ENCODE measurements around the gene IRF4.
"Not testable (repeated sequence)": the region's sequence is repeated elsewhere in the genome, so short reads cannot be mapped to it uniquely, and the experiment has no call there.

Gene IRF4

DNA sequence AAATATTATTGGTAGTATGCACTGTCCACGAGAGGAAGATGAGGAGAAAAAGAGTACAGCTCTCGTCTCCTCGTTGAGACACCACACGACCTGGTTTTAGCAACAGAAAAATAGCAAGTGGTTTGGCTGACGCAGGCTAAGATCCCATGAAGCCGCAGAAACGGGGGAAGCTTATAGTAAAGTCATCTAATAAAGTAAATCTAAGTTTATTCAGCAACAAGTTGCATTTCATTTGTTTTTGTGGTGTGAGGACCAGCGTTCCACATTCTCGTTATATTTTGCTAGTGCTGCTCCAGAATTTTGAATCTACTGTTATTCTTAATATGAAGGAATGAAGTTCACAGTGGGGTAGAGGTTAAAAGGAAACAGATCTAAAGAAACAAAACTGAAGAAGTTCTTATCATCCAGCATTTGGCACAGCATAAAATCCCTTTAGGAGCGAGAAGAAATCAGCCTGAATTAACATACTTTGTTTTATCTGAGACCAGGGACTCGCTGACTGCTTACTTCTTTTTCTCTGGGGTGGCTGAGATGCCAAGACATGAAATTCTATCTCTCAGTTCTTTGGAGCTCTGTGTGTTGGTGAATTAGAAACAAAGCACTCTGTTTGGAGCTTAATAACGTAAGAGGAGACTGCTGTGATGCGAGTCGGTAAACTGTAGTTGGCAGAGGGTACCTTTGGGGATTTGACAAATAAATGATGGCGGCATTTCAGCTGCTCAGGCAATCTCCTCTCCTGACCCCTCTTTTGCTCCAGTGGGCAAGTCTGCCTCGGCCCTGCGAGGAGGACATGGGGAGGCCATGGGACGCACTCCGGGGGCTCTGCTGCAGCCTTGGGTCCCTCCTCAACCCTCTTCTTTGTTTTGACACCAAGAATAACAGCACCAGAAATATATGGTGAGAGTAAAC lies 24.9 kb upstream of the IRF4 start:
- DNase-seq, result no peak

DNA sequence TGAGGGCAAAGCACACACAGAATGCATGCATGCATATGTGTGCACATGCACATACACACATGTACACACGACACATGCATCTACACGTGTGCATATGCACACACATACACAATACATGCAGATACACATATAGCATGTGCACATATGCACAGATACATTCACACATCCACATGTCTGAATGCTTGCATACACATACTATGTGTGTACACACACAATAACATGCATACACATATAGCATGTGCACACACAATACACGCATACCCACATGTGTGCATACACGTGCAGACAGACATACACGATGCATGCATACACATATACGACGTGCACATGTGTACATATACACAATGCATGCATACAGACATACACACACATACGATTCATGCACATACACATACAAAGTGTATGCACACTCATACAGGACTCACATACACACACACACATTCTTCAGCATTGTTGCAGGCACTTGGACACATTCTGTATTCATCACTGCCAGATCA lies 24.2 kb upstream of the IRF4 start:
- DNase-seq, result no peak

DNA sequence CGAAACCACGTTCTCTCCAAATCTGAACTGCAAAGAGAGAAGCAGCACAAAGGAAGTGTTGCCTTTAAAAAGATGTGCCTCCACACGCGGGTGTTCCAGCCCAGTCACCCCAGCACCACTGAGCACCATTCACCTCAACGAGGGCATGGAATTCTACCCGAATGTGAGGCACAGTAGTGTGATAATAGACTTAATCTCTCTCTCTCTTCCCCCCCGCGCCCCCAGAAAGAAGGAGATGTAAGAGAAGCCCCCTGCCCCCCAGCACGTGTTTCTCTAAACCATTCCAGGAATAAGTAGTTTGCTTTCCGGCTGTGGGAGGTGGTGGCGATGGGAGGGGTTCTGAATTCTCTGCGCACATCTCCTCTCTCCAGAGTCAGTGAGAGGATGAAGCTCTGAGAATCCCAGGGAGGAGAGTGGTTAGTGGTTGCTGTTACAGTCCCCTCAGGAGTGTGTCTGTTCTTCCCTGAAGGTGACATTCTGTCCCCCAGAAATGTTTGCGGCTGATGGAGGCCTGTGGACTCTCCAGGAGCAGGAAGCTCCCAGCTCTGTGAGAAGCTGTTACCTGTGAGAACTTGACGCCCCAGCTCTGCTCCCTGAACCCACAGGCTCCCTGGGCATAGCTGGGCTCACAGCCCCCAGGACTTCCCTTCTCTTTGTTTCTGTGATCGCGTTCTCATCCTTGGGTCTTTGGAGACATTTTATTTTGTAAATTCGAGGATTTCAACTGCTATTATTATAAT lies 23.5 kb upstream of the IRF4 start:
- no peak for DNase-seq

DNA sequence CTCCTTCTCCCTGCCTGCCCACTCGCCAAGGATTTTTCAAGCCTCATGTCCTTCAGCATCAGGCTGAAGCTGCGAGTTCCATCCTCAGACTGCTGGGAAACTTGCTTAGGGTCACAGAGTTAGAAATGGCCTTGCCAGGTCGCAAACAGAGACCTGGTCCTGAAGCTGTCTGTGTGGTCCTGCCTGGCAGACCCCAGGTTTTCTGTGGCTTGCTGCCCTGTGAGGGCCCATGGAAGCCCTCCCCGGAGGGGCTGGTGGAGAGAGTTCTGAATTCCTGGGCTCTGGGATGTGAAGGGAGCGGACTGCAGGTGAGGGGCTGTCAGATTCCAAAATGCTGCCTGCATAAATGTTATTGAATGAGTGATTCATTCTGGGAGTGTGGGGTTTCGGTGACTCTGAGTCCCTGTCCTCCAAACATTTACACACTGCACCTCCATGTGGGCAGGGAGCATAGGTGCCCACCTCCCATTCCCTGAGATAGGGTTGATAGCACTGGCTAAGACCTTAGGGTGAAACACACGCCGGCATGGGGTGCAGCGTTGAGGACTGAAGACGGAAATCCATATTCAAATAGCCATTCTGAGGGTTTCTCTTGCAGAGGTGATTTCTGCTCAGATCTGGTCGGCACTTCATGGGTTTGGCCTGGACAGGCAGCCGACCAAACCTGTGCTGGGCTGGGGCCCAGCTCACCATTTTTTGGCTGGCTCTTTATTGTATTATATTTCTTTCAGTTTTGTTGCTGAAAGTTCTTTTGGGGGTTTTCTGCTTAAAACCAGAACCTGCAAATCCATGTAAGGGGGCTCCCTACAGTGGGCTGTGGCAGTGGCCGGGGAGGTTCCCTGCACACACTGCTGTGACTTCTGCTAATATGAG lies 21.8 kb upstream of the IRF4 start:
- DNase-seq, result no peak

DNA sequence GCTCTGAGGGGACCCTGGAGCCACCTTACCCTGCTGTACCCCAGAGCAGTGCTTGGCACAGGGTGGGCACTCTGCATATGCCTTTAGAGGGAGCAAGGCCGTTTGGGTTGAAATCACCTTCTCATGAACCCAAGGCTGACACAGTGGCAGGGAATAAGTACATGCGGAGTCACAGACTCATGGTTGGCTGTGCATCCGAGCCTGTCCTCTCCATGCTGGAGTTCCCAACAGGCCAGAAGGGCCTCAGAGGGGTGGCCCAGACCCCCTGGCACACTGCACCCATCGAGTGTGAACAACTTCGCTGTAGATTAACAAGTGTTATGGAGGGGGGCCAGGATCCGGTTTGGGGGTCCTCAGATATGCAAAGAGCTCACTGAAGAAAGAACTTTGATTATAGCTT lies 21.0 kb upstream of the IRF4 start:
- no peak for DNase-seq

DNA sequence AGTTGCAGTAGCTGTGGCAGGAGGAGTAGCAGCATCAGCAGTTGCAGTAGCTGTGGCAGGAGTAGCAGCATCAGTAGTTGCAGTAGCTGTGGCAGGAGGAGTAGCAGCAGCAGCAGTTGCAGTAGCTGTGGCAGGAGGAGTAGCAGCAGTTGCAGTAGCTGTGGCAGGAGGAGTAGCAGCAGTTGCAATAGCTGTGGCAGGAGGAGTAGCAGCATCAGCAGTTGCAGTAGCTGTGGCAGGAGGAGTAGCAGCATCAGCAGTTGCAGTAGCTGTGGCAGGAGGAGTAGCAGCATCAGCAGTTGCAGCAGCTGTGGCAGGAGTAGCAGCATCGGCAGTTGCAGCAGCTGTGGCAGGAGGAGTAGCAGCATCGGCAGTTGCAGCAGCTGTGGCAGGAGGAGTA lies 19.7 kb upstream of the IRF4 start:
- DNase-seq, result not testable (repeated sequence)

DNA sequence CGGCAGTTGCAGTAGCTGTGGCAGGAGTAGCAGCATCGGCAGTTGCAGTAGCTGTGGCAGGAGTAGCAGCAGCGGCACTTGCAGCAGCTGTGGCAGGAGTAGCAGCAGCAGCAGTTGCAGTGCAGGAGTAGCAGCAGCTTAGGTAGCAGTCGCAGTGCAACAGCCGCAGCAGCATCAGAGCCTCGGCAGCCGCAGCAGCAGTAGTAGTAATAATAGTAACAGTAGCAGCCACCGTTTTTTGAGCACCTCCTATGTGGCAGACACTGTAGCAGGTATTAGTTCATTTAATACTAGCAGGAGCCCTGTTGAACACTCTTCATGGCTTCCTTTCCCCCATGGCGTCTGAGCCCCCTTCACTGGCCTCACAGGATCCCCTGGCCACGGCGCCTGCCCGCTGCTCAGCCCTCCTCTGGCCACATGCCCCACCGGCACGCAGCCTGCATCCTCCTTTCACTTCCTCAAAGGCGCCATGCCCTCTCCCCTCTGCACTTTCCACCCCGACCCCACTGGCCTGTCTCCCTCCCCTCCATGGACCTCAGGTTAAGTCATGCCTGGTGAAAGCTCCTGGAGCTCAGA lies 19.1 kb upstream of the IRF4 start:
- peak; percentile 87 for DNase-seq

DNA sequence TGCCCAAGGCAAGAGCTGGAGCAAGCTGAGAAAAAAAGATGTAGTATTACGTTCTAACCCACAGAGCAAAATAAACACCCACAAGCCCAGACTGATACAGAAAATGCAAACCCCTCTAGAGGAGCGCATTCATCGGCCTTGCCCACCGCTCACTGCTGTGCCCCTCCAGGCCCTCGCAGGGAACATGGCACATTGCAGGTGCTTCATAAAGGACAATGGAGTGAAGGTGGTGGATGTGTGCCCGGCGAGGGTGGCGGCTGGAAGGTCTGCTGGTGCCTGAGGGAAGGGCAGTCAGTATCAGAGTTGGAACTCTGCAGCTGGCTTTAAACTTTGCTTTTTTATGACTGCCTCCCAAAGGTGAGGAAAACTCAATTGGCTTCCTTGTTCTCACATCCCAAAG lies 18.5 kb upstream of the IRF4 start:
- DNase-seq, result no peak

DNA sequence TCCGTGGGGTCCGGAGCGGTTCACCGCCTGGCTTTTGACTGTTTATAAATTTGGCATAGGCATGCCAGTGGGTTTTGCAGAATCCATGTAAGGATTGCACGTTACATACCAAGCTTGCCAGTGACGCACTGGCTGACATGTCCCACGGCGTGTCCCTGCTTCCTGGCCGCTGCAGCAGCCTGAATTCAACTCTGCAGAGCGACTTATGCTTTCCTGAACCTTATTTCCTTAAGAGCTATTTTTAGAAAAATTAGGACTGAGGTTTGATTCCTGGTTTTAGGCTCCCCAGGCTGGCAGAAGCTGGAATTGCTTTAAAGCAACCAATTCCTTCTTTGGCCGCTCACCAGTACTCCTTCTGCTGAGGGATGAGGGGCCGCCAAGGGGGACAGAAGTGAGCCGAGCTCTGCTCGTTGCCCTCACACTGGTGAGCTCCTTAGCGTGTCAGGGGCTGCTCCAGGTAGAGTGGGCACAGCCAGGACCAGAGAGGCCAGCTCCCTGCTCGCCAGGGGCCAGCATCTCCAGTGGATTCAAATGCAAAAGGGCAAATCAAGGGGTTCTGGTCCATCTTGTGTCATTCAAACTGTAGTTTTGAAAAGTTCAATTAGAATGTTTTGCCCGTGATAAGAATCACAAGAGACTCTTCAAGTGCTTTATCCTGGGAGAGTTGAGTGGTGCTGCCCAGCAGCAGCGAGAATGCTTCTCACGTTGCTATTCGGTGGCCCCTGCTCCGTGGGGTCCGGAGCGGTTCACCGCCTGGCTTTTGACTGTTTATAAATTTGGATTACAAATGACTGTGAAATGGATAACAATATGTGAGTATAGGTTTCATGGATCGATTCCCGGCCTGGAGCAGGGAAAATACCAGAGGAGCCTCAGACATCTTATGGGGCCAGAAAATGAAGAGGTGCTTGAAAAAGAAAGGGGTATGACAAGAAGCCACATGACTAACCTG lies 17.5 kb upstream of the IRF4 start:
- no peak for DNase-seq

DNA sequence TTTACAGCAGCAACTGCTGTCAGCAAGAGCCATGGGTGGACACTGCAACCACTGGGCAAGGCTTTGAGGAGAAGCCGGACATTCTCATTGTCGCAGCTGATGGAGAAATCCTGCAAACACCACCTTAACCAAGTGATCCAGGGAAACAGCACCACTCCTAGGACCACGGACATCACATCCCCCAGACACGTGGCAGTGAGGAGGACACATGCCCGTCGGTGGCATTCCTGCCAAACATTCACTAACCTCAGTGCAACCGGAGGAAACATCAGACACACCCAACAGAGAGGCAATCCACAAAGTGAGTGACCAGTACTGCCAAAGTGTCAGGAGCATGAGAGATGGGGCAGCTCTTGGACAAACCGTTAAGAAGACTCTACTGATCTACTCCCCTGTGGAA lies 16.6 kb upstream of the IRF4 start:
- no peak for DNase-seq

DNA sequence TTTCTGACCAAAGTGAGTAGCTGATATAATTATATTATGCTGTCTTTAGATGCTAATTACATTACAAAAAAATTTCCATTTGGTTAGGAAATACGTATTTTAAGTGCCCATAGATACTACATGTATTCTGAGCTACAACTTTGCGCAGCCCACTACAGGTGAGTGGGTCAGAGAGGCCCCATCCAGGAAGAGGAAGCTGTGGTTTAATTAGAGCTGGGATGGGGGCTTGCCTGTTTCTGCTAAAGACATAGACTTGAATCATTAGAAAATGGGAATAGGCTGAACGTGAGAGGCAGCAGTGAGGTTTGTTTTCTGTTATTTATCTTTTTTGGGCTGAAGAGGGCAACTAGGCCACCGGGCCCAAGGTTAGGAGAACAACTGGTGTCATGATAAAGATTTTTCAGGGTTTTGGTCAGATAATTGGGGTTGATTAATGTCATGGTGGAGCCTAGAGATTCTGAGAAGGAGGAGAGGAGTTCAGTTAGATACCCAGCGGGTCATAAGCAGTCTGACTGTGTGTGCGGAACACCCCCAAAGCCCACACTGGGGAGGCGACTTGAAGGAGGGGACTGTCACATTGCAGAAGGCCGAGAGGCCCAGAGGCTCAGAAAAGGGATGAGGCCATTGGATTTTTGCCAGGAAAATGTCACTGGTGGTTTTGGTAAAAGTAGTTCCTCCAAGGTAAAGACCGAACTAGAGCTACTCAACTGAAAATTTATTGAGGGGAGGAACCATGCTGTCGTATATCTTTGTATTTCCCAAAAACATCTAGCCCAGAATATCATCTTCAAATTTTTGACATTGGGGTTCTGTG lies 14.5 kb upstream of the IRF4 start:
- DNase-seq, result no peak

DNA sequence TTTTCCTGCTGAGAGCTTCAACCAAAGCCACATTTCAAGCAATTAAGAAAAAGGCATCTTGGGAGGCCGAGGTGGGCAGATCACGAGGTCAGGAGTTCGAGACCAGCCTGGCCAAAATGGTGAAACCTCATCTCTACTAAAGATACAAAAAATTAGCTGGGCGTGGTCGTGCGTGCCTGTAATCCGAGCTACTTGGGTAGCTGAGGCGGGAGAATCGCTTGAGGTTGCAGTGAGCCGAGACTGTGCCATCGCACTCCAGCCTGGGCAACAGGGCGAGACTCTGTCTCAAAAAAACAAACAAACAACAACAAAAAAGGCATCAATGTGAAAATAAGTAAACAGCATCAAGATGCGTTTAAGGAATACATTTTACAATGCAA lies 13.9 kb upstream of the IRF4 start:
- not testable (repeated sequence) for DNase-seq

DNA sequence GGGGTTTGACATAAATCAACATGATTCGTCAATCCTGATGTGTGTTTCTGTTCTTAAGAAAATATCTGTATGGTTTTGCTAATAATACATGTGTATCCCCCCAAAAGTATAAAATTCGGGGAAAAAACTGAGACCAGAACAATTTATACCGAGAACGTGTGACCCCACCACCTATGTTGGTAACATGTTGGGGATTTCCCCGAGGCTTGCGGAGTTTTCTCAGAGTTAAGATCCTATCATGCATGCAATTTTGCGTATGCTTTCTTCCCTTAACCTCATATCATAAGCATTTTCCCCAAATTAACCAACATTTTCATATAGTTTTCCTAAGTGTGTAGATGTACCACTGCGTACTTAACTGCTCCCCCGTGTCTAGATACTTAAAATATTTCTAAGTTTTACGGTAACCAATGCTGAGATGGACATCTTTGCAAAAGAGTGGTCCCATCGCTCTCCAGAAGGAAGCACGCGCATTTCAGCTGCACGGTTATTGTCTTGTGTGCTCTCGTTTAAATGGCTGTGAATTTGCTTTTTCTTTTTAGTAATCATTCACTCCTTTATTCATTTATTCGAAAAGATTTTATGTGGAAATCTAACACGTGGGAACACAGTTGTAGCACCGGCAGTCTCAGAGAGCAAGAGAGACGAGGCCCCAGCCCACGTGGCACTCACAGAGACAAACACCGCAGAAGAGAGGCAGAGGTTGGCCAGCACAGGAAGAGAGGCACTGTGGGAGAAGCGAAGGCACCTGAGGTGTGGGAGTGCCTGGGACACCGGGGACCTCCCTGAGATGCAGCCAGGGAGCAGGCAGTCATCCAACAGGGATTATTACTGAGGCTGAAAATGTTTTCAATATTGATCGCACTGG lies 13.2 kb upstream of the IRF4 start:
- no peak for DNase-seq

DNA sequence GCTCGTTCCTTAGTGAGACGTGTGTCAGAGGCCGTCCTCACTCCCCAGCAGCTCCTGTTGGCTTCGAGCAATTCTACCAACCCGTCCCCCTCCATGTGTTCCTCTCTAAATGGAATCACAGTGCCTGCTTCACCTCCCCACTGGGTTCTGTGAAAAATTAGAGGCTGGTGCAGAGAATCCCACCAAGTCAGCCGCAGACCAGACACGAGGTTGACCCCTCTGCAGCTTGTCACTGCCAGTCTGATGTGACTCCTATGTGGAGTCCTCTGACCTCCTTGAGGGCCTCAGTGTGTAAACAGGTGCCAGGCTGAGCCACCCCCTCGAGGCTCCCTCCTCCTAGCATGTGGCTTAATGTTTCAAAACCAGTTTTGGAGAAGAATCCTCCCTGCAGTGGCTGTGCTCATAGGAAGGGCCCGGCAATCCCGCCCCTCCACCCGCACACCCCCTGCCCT lies 12.6 kb upstream of the IRF4 start:
- no peak for DNase-seq

DNA sequence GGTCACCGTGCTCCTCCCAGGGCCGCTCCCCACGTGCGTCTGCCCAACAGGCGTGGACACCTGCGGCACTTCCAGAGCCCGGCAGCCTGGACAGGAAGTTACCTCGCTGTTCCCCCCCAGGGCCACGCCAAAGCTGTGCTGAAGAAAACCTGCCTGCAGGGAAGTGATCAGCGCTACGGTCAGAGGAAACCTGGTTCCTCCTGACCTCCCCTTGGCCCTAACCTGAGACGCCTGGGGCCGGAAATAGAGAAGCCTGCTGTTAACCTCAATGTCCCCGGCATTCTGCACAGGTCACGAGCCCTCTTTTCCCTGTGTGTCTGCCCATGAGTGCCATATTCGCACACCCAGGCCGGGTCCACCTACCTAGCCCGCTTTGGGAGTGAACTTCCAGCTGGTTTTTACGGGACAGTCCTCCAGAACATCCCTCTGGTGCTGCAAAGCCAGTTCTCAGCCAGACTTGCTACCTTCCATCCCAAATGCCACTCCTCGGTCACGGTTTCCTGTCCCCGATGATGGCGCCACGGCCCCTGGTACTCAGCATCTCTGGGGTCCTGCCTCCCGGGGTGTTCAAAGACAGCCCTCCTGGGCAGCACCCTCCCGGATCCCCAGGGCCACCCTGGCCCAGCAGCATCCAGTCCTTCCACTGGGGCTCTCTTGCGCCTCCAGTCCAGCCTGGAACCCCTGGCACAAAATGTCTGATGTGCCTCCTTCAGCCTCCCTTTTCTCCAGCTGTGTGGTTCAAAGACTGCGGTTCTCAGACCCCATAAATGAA lies 12.0 kb upstream of the IRF4 start:
- peak; percentile 83 for DNase-seq

DNA sequence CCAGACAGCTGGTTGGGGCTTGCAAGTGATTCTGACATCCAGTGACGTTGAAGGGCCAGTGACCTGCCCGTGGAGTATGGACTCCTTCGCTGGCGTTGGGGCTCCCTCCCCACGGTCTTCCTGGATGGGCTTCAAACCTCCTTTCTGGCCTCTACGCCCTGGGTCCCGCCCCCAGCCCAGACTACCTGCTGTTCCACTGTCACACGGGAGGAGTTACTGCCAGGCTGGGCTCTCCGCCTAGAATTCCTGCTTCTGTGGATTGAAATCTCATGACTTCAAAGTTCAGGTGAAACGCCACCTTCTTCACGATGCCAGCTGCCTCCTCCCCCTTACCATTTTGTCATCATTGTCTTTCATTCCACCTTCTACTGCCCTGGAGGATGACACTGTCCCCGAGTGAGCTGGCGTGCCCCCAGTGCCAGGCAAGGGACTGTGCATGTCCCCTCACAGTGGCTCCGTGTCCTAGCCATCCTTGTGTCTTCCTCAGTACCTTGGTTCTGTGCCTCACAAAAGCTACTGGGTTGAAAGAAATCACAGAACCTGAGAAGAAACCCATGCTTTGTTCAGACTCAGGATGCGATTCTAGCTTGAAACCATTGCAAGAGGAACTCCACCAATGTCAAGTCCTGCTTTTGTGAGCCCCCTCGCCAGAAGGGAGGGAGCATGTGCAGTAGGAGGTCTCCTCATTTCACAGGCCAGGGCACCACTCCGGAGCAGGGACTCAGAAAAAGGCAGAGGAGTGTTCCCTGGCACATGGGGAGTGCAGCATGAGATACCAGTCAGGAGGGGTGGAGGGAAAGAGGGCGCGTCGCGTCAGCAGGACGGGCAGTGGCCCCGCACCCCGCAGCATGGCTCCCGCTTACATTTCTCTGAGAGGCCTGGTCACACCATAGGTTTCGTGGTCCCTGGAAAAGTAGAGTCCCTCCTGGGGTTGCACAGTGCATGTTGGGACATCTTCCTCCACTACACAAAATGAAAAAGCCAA lies 11.0 kb upstream of the IRF4 start:
- DNase-seq, result no peak

DNA sequence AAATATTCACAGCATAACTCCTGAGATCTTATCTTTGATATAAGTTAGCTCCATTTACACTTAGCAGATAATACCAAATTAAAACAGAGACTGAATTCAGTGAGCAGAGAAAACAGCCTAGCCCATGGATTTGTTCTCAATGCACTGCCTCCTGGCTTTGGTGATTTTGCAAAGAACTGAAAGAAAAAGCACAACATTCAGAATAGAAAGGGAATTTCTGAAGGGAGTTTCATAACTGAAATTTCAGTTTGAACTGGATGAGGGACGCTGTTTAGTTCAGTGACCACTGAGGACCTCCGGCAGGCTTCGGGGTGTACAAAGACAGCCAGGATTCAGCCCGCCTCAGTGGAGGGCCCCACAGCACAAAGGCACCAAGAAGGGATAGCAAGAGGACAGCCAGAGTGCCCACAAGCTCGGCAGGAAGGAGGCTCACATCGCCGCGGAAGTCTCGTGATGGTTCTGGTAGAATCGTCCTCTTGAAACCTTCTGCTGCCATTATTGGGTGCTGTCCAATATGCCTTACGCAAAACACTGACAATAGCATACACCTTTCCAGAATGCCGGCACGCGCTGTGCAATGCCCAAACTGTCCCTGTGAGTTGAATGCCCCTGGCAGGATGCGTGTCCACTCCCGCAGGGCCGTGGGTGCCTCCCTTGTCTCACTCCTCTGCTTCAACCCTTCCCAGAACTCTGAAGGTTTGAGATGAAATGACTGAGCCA lies 9.7 kb upstream of the IRF4 start:
- DNase-seq, result no peak
